ENCODE results near the gene HAUS5. TPM values are rescaled to one million over a fixed set of nuclear protein-coding genes. Genes with fewer than 3 reads are reported as not detected.
A peak's percentile ranks its signal among the peaks of the same experiment; 100 is the strongest.

Gene HAUS5
- total RNA-seq, 1 experiment from 2014 or later: 32.9 TPM

- Histone ChIP-seq H3K27me3 (ENCODE audit: insufficient read depth, low read length) (no peaks in the 10 kb centered on the region), H2BK120ac (ENCODE audit: low read depth, low read length, poor library complexity, severe bottlenecking) (no peak overlapping the region), H2BK12ac (ENCODE audit: insufficient read length, low read depth, low read length) (no peak overlapping the region), H3K79me1 (ENCODE audit: insufficient read depth, low read depth, low read length, poor library complexity, severe bottlenecking) (no peaks in the 10 kb centered on the region), H2AFZ (ENCODE audit: low read length) (no peak overlapping the region), H2BK15ac (ENCODE audit: low read depth, low read length) (no peak overlapping the region), H3K9me3 (ENCODE audit: control insufficient read depth, low read depth, low read length) (peaks cover 12% of the 10 kb centered on the region), H4K20me1 (ENCODE audit: control insufficient read depth, insufficient read depth, insufficient read length) (no peaks in the 10 kb centered on the region), H4K5ac (ENCODE audit: insufficient read length, low read depth, low read length) (no peak overlapping the region), H3K79me2 (ENCODE audit: insufficient read depth, low read length) (no peaks in the 10 kb centered on the region), H3K23me2 (ENCODE audit: insufficient read length, low read depth, low read length, poor library complexity, severe bottlenecking) (peaks cover 5% of the 10 kb centered on the region), H4K91ac (ENCODE audit: insufficient read length, low read depth, low read length) (no peak overlapping the region), H2AK5ac (ENCODE audit: insufficient read length, low read length) (no peak overlapping the region), H3K4ac (ENCODE audit: low read depth, low read length) (no peak overlapping the region), H3K27ac (ENCODE audit: insufficient read length, low read depth, low read length) (no peak overlapping the region), H3K9ac (ENCODE audit: extremely low read depth, insufficient read length, low read length) (no peak overlapping the region), H3K18ac (ENCODE audit: insufficient read length, low read depth, low read length) (no peak overlapping the region), H2BK20ac (ENCODE audit: low read depth, low read length, poor library complexity, severe bottlenecking) (no peak overlapping the region), H3K14ac (ENCODE audit: insufficient read depth, low read length) (no peak overlapping the region), H3T11ph (ENCODE audit: low read length) (no peak overlapping the region), H3K4me2 (ENCODE audit: insufficient read depth, insufficient read length, low read length) (peak overlapping the region; percentile 3), H3K23ac (ENCODE audit: insufficient read length, low read depth, low read length) (no peak overlapping the region), H2BK5ac (ENCODE audit: insufficient read length, low read length) (no peak overlapping the region), H3K56ac (ENCODE audit: insufficient read length, low read depth, low read length) (no peak overlapping the region), H3K4me1 (ENCODE audit: insufficient read depth, low read length) (no peaks in the 10 kb centered on the region), H4K8ac (replicated peaks; ENCODE audit: insufficient read length, low read depth, low read length) (no peak overlapping the region)
- peaks cover 23% of the 10 kb centered on the region for H3K27me3 Mint-ChIP-seq (ENCODE audit: low read depth)
- no peaks in the 10 kb centered on the region for H3K4me1 Mint-ChIP-seq
- no peak for DNase-seq
- no CpG with 5 or more reads among the region's 9 CpGs for WGBS (ENCODE audit: extremely low coverage, insufficient read length, low lambda C conversion rate)
- peak overlapping the region; percentile 80 to 86 for H3K4me3 Mint-ChIP-seq
- peaks cover 9 to 26% (median 26%) of the 10 kb centered on the region in 3 experiments; a peak in 6 of 7 replicates for H3K36me3 Mint-ChIP-seq (ENCODE audit: insufficient read depth in 1 of 3, low read depth in 3 of 3)
- no peak overlapping the region for H3K27ac Mint-ChIP-seq
- no peak for TF ChIP-seq CTCF (conservative IDR thresholded peaks at IDR 0.05)
- peaks cover 15 to 21% of the 10 kb centered on the region in 2 experiments for H3K9me3 Mint-ChIP-seq
Observed at GRCh38 chr19:35612224-35612558, 344 bp upstream of the HAUS5 start.

Data from H9 (cell line).